ENCODE data around the gene CCSER2.
"Not testable (repeated sequence)": the region's sequence is repeated elsewhere in the genome, so short reads cannot be mapped to it uniquely, and the experiment has no call there.

The CCSER2 gene

DNA sequence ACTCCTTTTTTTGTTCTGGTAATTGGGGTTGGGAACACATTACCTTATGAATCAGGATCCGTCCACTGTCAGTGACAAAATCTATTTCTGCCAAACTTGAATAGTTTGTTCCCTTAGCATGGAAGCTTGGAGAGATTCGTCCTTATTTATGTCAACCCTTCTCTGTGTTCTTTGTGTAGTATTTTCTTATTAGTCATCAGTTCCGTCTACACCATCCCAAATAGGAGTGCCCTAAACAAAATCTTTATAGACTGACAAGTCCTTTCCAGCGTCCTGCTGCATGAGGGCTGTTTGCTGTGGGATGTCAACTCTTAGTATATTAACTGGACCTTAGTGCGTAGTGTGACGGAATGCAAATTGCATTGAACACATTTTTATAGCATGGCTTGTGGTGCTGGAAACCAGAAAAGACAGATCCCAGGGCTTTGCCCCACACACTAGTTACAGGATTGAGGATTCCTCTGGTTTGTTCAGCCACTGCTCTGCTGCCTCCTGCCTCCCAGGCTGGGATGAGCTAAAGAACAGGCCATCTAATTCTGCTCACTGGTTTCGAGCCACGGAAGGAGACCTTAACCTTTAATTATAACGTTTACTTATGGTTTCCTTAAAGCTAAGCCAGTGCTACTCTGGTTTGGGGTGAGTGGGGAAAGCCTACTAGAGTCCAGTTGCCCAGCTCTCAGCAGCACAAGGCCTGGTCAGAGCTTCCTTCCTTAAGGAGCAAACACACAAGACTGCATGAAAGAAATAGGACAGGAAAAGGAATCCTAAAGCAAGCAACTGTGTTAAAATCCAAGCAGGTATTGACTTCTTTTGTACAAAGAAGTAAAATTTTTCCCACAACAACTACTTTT lies 194.4 kb downstream of the CCSER2 start:
- no peak for DNase-seq (ENCODE audit: low spot score)

DNA sequence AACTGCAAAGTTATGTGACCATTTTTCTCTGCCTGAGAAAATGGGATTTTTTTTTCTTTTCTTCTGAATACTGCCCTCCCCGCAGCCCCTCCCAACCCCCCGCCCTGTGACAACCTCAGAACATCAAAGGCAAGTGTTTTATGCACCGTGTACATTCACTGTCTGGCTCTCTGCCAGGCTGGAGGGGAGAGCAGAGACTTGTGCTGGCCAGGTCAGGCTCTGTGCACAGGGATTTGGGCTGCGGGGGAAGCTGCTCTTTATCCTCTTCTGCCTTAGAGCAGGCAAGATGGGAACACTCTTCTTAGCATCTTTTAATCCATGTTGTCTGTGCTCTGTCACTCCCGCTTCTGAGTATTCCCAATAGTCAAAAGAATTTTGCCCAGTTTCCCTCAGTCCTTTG lies 195.1 kb downstream of the CCSER2 start:
- DNase-seq (ENCODE audit: low spot score), result no peak

DNA sequence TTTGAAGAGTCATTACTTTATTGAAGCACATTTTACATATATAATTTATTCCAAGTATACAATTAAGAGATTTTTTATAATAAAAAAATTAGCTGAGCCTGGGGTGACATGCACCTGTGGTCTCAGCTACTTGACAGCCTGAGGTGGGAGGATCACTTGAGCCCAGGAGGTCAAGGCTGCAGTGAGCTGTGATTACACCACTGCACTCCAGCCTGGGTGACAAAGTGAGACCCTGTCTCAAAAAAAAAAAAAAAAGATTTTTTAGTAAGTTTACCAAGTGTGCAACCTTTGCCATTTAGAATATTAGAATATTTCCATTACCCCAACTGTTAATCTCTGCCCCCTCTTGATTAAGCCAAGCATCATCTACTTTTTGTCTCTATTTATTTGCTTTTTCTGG lies 196.0 kb downstream of the CCSER2 start:
- no peak for DNase-seq (ENCODE audit: low spot score)

DNA sequence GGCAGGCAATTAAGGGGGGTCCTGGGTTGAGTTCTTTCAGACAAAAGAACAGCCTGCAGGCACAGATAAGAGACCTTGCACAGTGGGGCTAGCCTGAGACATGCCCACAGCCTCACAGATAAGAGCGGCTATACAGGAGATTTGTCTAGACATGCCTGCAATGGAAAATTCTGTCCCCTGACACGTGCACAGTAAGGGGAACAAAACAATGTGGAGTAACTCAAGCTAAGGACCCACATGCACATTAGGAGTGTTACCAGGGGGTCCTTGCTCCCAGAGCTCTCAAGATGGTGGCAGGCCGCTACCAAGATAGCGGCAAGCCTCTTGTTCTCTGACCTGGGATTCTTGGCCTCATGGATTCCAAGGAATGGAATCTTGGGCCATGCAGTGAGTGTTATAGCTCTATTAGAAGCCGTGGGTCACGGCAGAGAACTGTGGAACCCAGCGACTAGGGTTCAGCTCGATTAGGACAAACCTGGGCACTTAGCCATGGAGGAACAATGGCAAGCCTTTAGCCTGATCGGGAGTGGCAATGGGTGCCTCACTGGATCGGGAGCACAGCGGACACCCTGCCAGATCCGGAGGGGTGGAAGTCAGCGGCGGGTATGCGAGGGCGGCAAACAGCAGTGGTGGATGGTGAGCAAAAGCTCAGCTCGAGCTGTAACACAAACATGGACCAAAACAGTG lies 196.9 kb downstream of the CCSER2 start:
- no peak for DNase-seq (ENCODE audit: low spot score)

DNA sequence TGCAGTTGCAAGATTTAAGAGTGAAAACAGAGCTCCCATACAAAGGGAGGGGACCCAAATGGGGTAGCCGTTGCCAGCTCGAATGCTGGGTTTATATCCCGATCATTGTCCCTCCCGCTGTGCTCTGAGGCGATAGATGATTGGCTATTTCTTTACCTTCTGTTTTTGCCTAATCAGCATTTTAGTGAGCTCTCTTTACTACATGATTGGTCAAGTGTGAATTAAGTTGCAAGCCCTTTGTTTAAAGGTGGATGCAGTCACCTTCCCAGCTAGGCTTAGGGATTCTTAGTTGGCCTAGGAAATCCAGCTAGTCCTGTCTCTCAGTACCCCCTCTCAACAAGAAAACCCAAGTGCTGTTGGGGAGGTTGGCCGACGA lies 197.4 kb downstream of the CCSER2 start:
- DNase-seq (ENCODE audit: low spot score), result not testable (repeated sequence)

DNA sequence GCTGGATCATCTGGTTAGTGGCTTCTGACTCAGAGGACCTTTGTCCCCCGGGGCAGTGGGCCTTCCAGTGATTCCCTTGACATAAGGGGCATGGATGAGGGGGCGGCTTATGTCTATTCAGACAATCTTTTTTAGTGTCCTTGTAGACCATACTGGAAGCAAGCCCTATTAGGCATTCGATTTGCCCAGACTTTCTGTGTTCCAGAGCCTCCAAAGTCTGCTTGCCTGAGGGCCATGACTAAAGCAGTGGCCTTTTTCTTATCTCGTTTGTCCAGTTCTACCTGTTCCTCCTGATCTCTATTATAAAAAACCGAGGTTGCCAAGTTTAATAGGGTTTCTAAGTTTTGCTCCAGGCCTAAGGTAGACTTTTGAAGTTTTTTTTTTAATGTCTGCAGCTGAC lies 199.0 kb downstream of the CCSER2 start:
- not testable (repeated sequence) for DNase-seq (ENCODE audit: low spot score)

DNA sequence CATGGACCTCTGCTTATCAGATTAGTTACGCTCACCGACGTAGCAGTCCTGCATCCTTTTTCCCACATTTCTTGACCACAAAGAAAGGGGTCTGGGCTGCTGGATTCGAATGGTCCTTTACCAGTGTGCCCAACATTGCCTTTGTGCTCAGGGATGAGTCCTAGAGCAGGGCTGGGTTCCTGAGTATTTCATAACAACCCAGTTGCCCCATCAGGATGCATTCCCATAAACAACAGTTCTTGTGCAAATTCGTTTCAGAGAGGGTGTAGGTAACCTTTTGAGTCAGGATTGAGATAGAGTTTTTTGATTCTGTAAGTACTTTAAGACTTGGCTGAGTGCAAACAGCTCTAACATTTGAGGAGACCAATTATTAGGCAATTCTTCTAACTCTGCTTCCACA lies 200.1 kb downstream of the CCSER2 start:
- DNase-seq (ENCODE audit: low spot score), result not testable (repeated sequence)

DNA sequence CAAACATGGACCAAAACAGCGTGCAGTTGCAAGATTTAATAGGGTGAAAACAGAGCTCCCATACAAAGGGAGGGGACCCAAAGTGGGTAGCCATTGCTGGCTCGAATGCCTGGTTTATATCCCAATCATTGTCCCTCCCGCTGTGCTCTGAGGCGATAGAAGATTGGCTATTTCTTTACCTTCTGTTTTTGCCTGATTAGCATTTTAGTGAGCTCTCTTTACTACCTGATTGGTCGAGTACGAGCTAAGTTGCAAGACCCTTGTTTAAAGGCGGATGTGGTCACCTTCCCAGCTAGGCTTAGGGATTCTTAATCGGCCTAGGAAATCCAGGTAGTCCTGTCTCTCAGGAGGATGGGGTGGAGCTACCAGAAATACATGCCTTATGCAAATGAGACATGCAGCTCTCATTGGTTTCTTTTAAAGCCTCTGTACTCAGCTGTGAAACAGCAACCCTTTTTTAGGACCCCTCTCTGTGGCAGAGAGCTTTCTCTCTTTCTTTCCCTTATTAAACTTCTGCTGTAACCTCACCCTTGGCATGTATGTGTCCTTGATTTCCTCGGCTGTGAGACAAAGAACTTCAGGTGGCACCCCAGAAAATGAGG lies 202.4 kb downstream of the CCSER2 start:
- no peak for DNase-seq (ENCODE audit: low spot score)

DNA sequence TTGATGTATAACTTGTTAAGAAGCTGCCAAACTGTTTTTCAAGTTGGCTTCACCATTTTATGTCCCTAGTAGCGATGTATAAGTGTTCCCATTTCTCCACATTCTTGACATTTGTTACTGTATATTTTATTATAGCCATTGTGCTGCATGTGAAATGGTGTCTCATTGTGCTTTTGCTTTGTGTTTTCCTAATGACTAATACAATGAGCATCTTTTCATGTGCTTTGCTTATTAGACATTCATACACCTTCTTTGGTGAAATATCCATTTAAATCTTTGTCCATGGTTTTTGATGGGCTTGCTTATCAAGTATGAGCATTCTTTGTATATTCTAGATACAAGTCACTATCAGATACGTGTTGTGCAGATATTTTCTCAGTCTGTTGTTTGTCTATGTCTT lies 203.0 kb downstream of the CCSER2 start:
- DNase-seq (ENCODE audit: low spot score), result no peak

DNA sequence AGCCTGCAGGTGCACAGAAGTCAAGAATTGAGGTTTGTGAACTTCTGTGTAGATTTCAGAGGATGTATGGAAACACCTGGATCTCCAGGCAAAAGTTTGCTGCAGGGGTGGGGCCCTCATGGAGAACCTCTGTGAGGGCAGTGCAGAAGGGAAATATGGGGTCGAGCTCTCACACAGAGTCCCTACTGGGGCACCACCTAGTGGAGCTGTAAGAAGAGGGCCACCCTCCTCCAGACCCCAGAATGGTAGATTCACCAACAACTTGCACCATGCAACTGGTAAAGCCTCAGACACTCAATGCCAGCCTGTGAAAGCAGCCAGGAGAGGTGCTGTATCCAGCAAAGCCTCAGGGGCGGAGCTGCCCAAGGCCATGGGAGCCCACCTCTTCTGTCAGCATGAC lies 205.8 kb downstream of the CCSER2 start:
- DNase-seq (ENCODE audit: low spot score), result no peak

DNA sequence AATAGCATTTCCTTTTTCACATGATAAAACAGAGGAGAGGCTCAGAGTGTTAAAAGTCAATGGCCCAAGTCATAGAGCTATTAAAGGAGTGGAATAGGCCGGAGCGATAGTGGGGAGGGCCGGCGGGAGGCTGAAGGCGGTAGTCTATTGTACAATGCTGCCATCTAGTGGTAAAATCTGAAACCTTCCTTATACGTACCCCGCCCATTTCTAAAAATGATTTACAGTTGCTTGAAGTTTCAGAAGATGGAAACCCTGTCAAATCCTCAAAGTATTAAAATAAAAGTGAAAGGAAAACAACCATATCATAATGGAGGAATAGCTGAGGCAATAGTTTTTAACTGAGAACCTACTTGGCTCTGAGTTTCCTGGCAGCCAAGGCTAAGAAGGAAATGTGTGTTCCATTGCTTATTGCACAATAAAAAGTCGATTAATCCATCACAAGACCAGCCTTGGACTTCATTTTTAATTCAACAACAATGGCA lies 209.1 kb downstream of the CCSER2 start:
- peak; percentile 43 for DNase-seq (ENCODE audit: low spot score)

DNA sequence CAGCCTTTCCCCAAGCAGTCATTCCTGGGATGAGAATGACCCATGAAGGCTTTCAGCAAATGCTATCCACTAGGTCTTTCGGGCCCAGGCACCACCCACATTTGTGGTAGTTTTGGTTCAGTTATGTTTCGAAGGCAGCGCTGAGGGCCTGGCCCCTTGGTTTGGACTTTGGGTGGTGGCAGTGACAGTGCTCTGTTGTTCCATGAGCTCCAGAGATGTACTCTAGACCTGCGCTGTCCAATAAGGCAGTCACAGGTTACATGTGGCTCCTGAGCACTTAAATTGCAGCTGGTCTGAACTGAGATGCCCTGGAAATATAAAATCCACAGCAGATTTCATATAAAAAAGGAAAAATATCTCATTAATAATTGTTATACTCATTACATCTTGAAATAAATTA lies 209.6 kb downstream of the CCSER2 start:
- no peak for DNase-seq (ENCODE audit: low spot score)

DNA sequence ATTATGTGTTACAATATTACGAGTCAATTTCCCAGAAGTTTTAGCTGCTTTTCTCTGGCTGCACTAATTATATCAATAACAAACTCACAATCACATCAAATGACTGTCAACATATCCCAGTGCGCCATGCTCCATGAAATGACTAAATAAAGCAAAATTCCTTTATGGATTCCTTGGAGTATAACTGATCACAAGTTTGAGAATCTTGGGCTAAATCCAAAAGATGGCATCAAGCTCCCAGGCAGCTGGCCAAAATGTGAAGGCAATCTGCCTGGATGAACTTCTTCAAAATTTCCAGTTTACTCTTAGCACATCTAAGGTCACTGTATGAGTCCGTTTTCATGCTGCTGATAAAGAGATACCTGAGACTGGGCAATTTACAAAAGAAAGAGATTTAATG lies 210.8 kb downstream of the CCSER2 start:
- DNase-seq (ENCODE audit: low spot score), result no peak

DNA sequence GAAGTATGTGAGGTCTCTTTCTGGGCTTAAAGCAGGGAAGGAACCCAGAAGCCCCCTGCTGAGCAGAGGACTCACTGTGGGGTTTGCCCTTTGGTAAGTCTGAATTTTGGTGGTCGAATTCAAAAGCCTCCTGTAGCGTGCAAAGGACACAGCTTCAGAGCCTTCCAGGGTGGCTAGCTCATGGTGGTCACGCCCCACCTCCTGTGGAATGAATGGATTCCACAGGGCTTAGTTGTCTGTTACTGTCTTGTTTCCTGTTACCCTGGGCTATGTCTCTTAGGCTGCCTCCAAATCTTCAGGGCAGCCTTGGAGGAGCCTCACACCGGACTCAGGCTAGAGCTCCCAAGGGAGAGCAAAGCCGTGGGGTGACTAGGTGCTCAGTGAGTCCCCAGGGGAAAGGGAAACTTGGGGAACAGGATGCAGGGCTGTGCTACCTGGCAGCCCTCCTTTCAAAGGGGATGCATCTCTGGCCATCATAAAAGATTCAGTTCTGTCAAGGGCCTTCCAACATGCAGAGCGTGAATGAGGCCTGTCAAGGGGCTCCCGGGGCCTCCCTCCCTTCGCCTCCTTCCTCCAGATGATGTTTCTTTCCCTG lies 211.7 kb downstream of the CCSER2 start:
- no peak for DNase-seq (ENCODE audit: low spot score)

DNA sequence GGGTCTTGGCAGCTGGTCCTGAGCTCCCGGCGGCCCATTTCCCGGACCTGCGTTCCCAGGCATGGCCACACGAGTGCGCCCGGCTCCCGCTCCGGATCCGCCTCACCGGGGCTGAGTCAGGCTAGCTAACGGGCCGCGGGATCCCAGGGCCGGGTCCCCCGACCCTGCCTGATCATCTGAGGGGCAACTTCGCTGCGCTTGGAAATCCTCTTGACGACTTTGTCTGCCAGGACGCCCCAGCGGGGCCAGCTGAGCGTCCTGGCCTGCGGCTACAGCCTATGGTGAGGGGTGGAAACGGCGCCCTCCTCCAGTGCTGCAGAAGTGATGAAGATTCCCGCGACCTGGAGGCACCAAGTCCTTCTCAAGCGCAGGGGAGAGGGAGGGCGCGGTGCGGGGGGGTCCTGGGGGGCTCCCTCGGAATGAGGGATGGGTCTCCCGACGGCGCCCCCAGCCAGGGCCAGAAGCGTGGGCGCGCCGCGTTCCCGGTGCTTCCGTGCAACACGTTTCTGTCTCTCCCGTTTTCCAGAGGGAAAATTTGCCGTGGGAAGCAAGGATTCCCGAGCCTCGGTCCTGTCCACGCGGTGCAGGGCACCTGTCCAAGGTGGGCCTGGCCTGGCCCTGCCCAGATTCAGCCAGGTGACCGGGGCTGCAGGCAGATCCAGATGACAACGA lies 212.4 kb downstream of the CCSER2 start:
- DNase-seq (ENCODE audit: low spot score), result peak; percentile 51

DNA sequence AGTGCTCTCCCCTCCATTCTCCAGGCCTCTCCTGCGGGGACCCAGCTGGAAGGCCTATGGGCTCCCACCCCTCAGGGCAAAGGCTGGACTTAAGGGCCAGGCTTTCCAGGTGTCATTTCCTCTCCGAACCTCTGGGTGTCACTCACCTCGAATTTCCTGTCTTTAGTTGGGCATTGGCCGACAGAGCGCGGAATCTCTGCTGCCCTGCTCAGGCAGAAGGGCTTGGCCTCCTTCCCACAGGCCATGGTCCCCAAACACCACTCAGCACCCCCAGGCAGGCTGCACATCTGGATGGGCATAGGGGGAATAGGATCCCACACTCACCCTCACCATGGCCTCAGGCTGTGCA lies 212.9 kb downstream of the CCSER2 start:
- DNase-seq (ENCODE audit: low spot score), result no peak

DNA sequence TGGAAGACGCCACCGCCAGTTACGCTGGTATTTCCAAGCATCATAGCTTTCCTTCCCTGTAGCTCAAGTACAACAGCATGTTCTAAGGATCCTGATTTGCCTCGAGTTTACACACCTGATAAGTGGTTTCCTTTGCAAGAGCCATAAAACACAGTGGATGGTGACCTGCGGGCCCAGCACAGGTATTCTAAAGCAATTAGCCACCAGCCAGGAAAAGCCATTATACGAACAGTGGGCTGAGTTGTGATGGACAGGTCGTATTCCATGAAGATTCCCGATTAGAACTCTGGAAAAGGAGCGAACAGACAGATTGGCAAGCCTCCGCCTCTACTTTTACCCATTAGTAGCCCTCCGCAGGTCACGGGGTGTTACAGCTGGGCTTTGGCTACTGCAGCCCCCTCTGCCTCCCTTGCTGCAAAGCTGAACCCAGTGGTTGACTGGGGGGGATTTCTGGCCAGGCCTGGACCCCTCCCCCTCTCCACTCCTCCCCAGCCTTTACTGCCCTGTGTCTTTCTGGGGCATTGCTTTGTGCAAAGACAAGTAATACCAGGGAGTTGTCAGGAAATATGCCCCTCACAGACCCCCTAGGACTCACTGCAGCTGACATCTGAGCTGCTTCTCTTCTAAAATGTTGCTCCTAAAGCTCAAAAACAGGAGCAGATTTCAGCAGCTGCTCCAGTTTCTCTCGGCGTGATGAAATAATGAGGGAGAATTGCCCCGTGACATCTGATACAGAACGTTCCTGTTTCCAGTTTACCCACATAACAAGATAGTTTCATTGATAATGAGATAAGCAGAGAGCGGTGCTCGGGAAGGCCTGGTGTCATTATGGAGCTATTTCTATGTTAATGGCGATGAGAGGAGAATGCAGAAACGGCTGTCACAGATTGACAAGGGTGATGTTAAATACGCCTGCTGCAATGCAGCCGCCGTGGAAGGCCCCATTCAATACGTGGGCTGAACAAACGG lies 214.4 kb downstream of the CCSER2 start:
- no peak for DNase-seq (ENCODE audit: low spot score)

DNA sequence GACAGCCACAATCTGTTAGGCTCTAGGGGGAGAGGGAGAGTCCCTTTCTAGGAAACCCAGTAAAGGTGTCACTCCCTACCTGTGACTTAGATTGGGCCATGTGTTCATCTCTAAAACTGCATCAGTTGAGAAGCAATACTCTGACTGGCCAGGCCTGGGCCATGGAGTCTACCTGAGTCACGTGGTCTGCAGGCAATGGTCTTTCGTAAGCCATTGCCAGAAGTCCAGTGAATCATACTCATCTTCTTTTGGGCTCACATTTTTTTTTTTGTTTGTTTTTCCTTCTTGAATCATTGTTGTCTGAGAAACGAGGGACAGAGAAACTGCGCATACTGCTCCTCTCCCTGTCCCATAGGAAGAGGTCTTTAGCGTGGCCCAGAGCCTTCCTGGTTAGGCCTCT lies 215.6 kb downstream of the CCSER2 start:
- no peak for DNase-seq (ENCODE audit: low spot score)

DNA sequence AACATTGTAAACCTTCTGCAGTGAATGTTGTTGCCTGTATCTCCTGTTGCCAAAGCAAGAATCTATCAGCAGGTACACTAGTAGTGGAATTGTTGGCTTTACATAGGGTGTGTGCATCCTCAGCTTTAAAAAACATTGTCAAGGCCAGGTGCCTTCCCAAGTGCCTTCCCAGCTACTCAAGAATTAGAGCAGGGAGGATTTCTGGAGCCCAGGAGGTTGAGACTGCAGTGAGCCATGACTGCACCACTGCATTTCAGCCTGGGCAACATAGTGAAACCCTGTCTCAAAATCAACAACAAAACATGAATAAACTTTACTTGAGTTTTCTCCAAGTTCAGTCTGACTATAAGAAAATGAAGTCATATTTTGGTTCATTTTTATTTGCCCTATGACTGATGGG lies 217.3 kb downstream of the CCSER2 start:
- DNase-seq (ENCODE audit: low spot score), result no peak

DNA sequence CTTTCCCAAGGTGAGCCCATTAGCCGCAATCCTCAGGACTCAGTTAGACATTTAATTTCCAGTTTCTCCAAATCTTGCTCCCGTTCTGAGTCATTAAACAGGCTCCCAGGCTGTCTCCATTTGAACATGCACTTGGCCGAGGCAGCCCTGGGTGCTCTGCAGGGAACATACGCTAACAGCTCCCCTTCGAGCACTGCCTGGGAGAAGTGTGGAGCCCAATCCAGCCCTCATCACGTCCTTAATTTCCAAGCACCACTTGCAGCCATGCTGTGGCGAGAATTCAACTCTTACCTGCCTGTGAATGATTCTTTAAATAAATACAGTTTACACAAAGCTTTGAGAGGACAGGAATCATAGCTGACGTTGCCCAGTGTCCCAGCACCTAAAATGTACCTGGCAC lies 218.2 kb downstream of the CCSER2 start:
- DNase-seq (ENCODE audit: low spot score), result no peak

DNA sequence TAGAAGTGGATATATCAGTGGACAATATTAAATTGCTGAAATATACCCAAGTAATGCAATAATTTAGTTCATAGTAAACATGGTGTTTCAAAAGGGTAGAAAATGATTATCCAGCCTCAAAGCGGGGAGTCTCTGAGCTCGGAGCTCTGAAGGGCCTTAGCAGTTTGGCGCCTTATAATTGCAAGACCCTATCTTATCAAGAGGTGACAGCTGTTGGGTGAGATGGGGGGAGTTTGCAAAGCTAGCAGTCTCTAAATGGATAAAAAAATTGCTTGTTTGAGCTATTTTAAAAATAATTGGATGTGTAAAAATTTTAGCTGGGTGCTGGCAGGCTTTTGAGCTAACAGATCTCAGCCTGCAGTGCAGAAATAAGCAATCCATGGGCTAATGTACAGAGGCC lies 219.2 kb downstream of the CCSER2 start:
- no peak for DNase-seq (ENCODE audit: low spot score)

Measured in CD4-positive, alpha-beta T cell treated with Interleukin-6 at 100 ng/mL for 8 hours (primary cell).